GM21515 (cell line): ENCODE measurements around the gene MACROD2.
A peak's percentile ranks its signal among the peaks of the same experiment; 100 is the strongest.

Source experiments
- ATAC-seq: cut with Tn5 transposase; IDR thresholded peaks from one replicate; pipeline ENCODE4 v1.9.1; 2021; ENCODE audit not compliant: unreplicated experiment

MACROD2 gene

GRCh38 chr20:14518648-14519047 lies 523.3 kb downstream of the MACROD2 start:
- no peak for ATAC-seq

GRCh38 chr20:14521016-14521415 lies 525.7 kb downstream of the MACROD2 start:
- no peak for ATAC-seq

GRCh38 chr20:14521436-14521835 lies 526.1 kb downstream of the MACROD2 start:
- no peak for ATAC-seq

- no peak for ATAC-seq
Observed at GRCh38 chr20:14522595-14522994, 527.3 kb downstream of the MACROD2 start.

- no peak for ATAC-seq
Observed at GRCh38 chr20:14523090-14523489, 527.8 kb downstream of the MACROD2 start.

GRCh38 chr20:14525426-14525825 lies 530.1 kb downstream of the MACROD2 start:
- no peak for ATAC-seq

GRCh38 chr20:14526891-14527290 lies 531.6 kb downstream of the MACROD2 start:
- ATAC-seq, result no peak

- no peak for ATAC-seq
Observed at GRCh38 chr20:14531786-14532185, 536.5 kb downstream of the MACROD2 start.

- ATAC-seq, result no peak
Observed at GRCh38 chr20:14536738-14537137, 541.4 kb downstream of the MACROD2 start.

GRCh38 chr20:14538433-14538832 lies 543.1 kb downstream of the MACROD2 start:
- ATAC-seq, result peak; percentile 93

- no peak for ATAC-seq
Observed at GRCh38 chr20:14543040-14543439, 547.7 kb downstream of the MACROD2 start.

GRCh38 chr20:14544688-14545087 lies 549.4 kb downstream of the MACROD2 start:
- no peak for ATAC-seq

- no peak for ATAC-seq
Observed at GRCh38 chr20:14550655-14551054, 555.3 kb downstream of the MACROD2 start.

- ATAC-seq, result no peak
Observed at GRCh38 chr20:14553774-14554534, 558.6 kb downstream of the MACROD2 start.

GRCh38 chr20:14555676-14556075 lies 560.4 kb downstream of the MACROD2 start:
- no peak for ATAC-seq

- no peak for ATAC-seq
Observed at GRCh38 chr20:14556206-14556605, 560.9 kb downstream of the MACROD2 start.

- no peak for ATAC-seq
Observed at GRCh38 chr20:14559612-14560011, 564.3 kb downstream of the MACROD2 start.

GRCh38 chr20:14561741-14562221 lies 566.5 kb downstream of the MACROD2 start:
- ATAC-seq, result no peak

GRCh38 chr20:14562981-14563380 lies 567.7 kb downstream of the MACROD2 start:
- ATAC-seq, result no peak

- ATAC-seq, result no peak
Observed at GRCh38 chr20:14566505-14566904, 571.2 kb downstream of the MACROD2 start.

GRCh38 chr20:14568225-14568624 lies 572.9 kb downstream of the MACROD2 start:
- no peak for ATAC-seq

GRCh38 chr20:14568701-14569100 lies 573.4 kb downstream of the MACROD2 start:
- no peak for ATAC-seq

GRCh38 chr20:14569641-14570040 lies 574.3 kb downstream of the MACROD2 start:
- ATAC-seq, result no peak
